Prostate gland (tissue), 2 donors: Measurements from ENCODE around the gene POLR3G. TPM values are rescaled to one million over a fixed set of nuclear protein-coding genes. Genes with fewer than 3 reads are reported as not detected.
A peak's percentile ranks its signal among the peaks of the same experiment; 100 is the strongest.

Experiments
- DNase-seq: peaks from one replicate; pipeline ENCODE4 v3.0.0-alpha.2; 2019; ENCODE audit warnings: low spot score
- H3K27ac ChIP-seq, 2 donors: fragments of 200-600 bp; sonication (generic); 2 replicates each; pipeline ENCODE4 v1.5.1; 2017 to 2019
- H3K27me3 ChIP-seq: fragments of 200-600 bp; sonication (generic); replicated peaks from 2 replicates; pipeline ENCODE4 v1.5.1; 2019; ENCODE audit not compliant: insufficient read depth
- H3K36me3 ChIP-seq, 2 donors: fragments of 200-600 bp; sonication (generic); 1 replicate in 1 of 2; 2 replicates in 1 of 2; pipeline versions ENCODE4 v1.5.1 to v1.8.1; 2017 to 2019
- H3K4me1 ChIP-seq: fragments of 200-600 bp; sonication (generic); replicated peaks from 2 replicates; pipeline ENCODE4 v1.5.1; 2019
- H3K4me3 ChIP-seq, 2 donors: fragments of 200-600 bp; sonication (generic); 2 replicates each; pipeline ENCODE4 v1.5.1; 2017 to 2019
- H3K9me3 ChIP-seq: fragments of 200-600 bp; sonication (generic); 2 replicates; pipeline ENCODE4 v1.5.1; 2017
- CTCF ChIP-seq, 4 experiments: fragments of 200-600 bp in 2 of 4; fragments of 450-650 bp in 2 of 4; sonication (generic) in 2 of 4; IDR thresholded peaks; 1 replicate in 3 of 4; 2 replicates in 1 of 4; pipeline ENCODE4 v1.5.1; 2016 to 2019; ENCODE audit warnings: antibody characterized with exemption in 4 of 4, mild to moderate bottlenecking in 2 of 4, moderate library complexity in 2 of 4
- POLR2A ChIP-seq: fragments of 450-650 bp; IDR thresholded peaks from one replicate; pipeline ENCODE4 v1.6.1; 2016; ENCODE audit warnings: antibody characterized with exemption, mild to moderate bottlenecking
- POLR2AphosphoS5 ChIP-seq: sonication (generic); formaldehyde crosslinking; IDR thresholded peaks from one replicate; pipeline ENCODE4 v1.6.1; 2017; ENCODE audit warnings: antibody characterized with exemption
- WGBS: methylation state at CpG from one replicate; pipeline ENCODE4 v1.1.5; 2018; 5-methylcytosine and 5-hydroxymethylcytosine counted together
- intact Hi-C: fragments of 100-400 bp; cut with DNase I; formaldehyde crosslinking; loops from one replicate; pipeline ENCODE4 v1.14.2; 2022
- total RNA-seq, 2 donors: library from RNA; depleted of rRNA; stranded (reverse); fragments of >200 nt; gene quantifications; one replicate each; pipeline ENCODE4 v1.1.0, GENCODE V29; 2016

Gene POLR3G
- total RNA-seq, 2 donors from 2014 or later, result 0.18 to 6.4 TPM

GRCh38 chr5:90440644-90441043 is 34.0 kb upstream of the POLR3G start:
- intact Hi-C loops, result loop anchor here (10.0 kb wide), 1 partner anchor 344 kb away; no protein-coding TSS in a partner anchor
- WGBS, result 62% methylated on average over 2 of the region's 2 CpGs
- Histone ChIP-seq H3K27ac (no peak overlapping the region), H3K4me1 (no peaks in the 10 kb centered on the region), H3K27me3 (no peaks in the 10 kb centered on the region), H3K9me3 (no peaks in the 10 kb centered on the region), H3K4me3 (no peak overlapping the region), H3K36me3 (no peaks in the 10 kb centered on the region)
- no peak for DNase-seq
- no peak for TF ChIP-seq POLR2A
- no peak for TF ChIP-seq CTCF (IDR thresholded peaks at IDR 0.05)
- TF ChIP-seq POLR2AphosphoS5, result no peak

- H3K4me3 ChIP-seq, result no peak overlapping the region
- DNase-seq, result no peak
- intact Hi-C loops, result loop anchor here (10.0 kb wide), 1 partner anchor 338 kb away; no protein-coding TSS in a partner anchor
- H3K4me1 ChIP-seq, result no peaks in the 10 kb centered on the region
- TF ChIP-seq POLR2AphosphoS5 (no peak), CTCF (IDR thresholded peaks at IDR 0.05) (no peak), POLR2A (no peak)
- H3K36me3 ChIP-seq, result no peaks in the 10 kb centered on the region
- no peaks in the 10 kb centered on the region for H3K27me3 ChIP-seq
- no peaks in the 10 kb centered on the region for H3K9me3 ChIP-seq
- no peak overlapping the region for H3K27ac ChIP-seq
These were observed 27.7 kb upstream of the POLR3G start for GRCh38 chr5:90446961-90447360.

- no peak overlapping the region for H3K27ac ChIP-seq
- TF ChIP-seq POLR2AphosphoS5 (no peak), POLR2A (no peak), CTCF (IDR thresholded peaks at IDR 0.05) (no peak)
- DNase-seq, result no peak
- H3K4me1 ChIP-seq, result no peaks in the 10 kb centered on the region
- no peaks in the 10 kb centered on the region for H3K9me3 ChIP-seq
- no peak overlapping the region for H3K4me3 ChIP-seq
- no peaks in the 10 kb centered on the region for H3K36me3 ChIP-seq
- 73% methylated on average over 4 of the region's 4 CpGs for WGBS
- no peaks in the 10 kb centered on the region for H3K27me3 ChIP-seq
- intact Hi-C loops, result no loop called here
These were observed 13.4 kb upstream of the POLR3G start for GRCh38 chr5:90461288-90461687.

GRCh38 chr5:90472783-90473395 is 1.8 kb upstream of the POLR3G start:
- TF ChIP-seq POLR2A, result no peak
- no peak for TF ChIP-seq POLR2AphosphoS5
- no peak for TF ChIP-seq CTCF (IDR thresholded peaks at IDR 0.05)
- Histone ChIP-seq H3K4me1 (no peaks in the 10 kb centered on the region), H3K36me3 (no peaks in the 10 kb centered on the region), H3K9me3 (no peaks in the 10 kb centered on the region), H3K27me3 (no peaks in the 10 kb centered on the region), H3K27ac (no peak overlapping the region), H3K4me3 (peak overlapping the region; percentile 71 to 88)
- DNase-seq, result no peak
- intact Hi-C loops, result no loop called here
- WGBS, result 46% methylated on average over 9 of the region's 9 CpGs
